Esophagus mucosa (tissue), 1 donor: ENCODE results near the gene ANTXR1. TPM values are rescaled to one million over a fixed set of nuclear protein-coding genes. Genes with fewer than 3 reads are reported as not detected.
A peak's percentile ranks its signal among the peaks of the same experiment; 100 is the strongest.

ENCODE experiments used
- ATAC-seq: fragments of 200-7000 bp; cut with Tn5 transposase; one replicate; pipeline ENCODE4 v1.9.1; 2020
- total RNA-seq: library from RNA; stranded (reverse); gene quantifications from one replicate; pipeline ENCODE4 v1.2.4, GENCODE V29; 2023
- donor health status: DM: yes; HTN: yes; CAD: no.

ANTXR1 gene
- total RNA-seq, 1 donor from 2014 or later, result 13.9 TPM

GRCh38 chr2:69100220-69100723 lies 87.3 kb downstream of the ANTXR1 start:
- peak; percentile 8 for ATAC-seq

GRCh38 chr2:69102041-69102593 lies 89.1 kb downstream of the ANTXR1 start:
- no peak for ATAC-seq

- no peak for ATAC-seq
Observed at GRCh38 chr2:69103419-69103818, 90.4 kb downstream of the ANTXR1 start.

- ATAC-seq, result no peak
Observed at GRCh38 chr2:69104261-69104660, 91.3 kb downstream of the ANTXR1 start.

GRCh38 chr2:69109255-69109654 lies 96.3 kb downstream of the ANTXR1 start:
- no peak for ATAC-seq

- no peak for ATAC-seq
Observed at GRCh38 chr2:69111076-69111475, 98.1 kb downstream of the ANTXR1 start.

GRCh38 chr2:69113627-69114026 lies 100.6 kb downstream of the ANTXR1 start:
- no peak for ATAC-seq

GRCh38 chr2:69114534-69114933 lies 101.6 kb downstream of the ANTXR1 start:
- ATAC-seq, result no peak

- no peak for ATAC-seq
Observed at GRCh38 chr2:69116438-69116837, 103.5 kb downstream of the ANTXR1 start.

GRCh38 chr2:69118609-69119008 lies 105.6 kb downstream of the ANTXR1 start:
- no peak for ATAC-seq

- ATAC-seq, result peak; percentile 41
Observed at GRCh38 chr2:69119104-69119894, 106.3 kb downstream of the ANTXR1 start.

GRCh38 chr2:69122271-69122670 lies 109.3 kb downstream of the ANTXR1 start:
- no peak for ATAC-seq

- ATAC-seq, result no peak
Observed at GRCh38 chr2:69123182-69123581, 110.2 kb downstream of the ANTXR1 start.

GRCh38 chr2:69124343-69124742 lies 111.4 kb downstream of the ANTXR1 start:
- ATAC-seq, result no peak

- no peak for ATAC-seq
Observed at GRCh38 chr2:69125816-69126215, 112.8 kb downstream of the ANTXR1 start.

GRCh38 chr2:69126341-69126740 lies 113.4 kb downstream of the ANTXR1 start:
- no peak for ATAC-seq

GRCh38 chr2:69131452-69131851 lies 118.5 kb downstream of the ANTXR1 start:
- no peak for ATAC-seq

GRCh38 chr2:69131983-69132675 lies 119.2 kb downstream of the ANTXR1 start:
- ATAC-seq, result peak; percentile 65

GRCh38 chr2:69132960-69133590 lies 120.1 kb downstream of the ANTXR1 start:
- peak; percentile 87 for ATAC-seq

GRCh38 chr2:69133898-69134297 lies 120.9 kb downstream of the ANTXR1 start:
- no peak for ATAC-seq

GRCh38 chr2:69134306-69134945 lies 121.4 kb downstream of the ANTXR1 start:
- ATAC-seq, result no peak

- ATAC-seq, result no peak
Observed at GRCh38 chr2:69138247-69138772, 125.3 kb downstream of the ANTXR1 start.
